SHP77 treated with DMSO at 0.1 percent for 48 hours (cell line): ENCODE data around the gene MRPL28.
"Not testable (repeated sequence)": the region's sequence is repeated elsewhere in the genome, so short reads cannot be mapped to it uniquely, and the experiment has no call there.

ENCODE experiments used
- DNase-seq: peaks from one replicate; lab custom pipeline; 2025; lab: John Stamatoyannopoulos, UW

MRPL28 gene

DNA sequence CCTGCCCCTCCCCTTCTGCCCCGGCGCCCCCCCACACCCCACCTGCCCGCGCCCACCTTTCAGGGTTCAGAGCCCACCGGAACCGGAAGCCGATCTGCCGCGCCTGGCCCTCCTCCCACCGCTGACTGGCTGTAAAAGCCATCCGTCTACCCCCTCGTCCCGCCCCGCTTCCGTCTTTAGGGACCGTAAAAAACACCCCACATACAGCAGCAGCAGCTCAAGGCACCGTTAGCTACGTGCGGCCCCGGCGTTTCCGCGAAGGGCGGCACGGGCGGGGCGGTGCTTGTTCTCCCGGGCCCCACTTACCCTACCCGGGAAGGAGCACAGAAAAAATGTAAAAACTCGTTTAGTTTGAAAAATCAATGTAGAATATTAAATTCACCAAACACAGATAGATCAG lies at the start of gene MRPL28:
Gene MRPL28 (minus strand): TSS at position 96 of the 400 bp plus-strand sequence. CDS start 320 bp downstream, outside the sequence.
- DNase-seq, result peak; percentile 81

DNA sequence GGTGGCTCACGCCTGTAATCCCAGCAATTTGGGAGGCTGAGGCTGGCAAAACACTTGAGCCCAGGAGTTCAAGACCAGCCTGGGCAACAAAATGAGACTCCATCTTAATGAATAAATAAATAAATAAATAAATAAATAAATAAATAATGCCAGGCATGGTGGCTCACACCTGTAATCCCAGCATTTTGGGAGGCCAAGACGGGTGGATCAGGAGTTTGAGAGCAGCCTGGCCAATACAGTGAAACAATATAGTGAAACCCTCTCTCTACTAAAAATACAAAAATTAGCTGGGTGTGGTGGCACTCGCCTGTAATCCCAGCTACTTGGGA lies 44.8 kb upstream of the MRPL28 start:
- not testable (repeated sequence) for DNase-seq

DNA sequence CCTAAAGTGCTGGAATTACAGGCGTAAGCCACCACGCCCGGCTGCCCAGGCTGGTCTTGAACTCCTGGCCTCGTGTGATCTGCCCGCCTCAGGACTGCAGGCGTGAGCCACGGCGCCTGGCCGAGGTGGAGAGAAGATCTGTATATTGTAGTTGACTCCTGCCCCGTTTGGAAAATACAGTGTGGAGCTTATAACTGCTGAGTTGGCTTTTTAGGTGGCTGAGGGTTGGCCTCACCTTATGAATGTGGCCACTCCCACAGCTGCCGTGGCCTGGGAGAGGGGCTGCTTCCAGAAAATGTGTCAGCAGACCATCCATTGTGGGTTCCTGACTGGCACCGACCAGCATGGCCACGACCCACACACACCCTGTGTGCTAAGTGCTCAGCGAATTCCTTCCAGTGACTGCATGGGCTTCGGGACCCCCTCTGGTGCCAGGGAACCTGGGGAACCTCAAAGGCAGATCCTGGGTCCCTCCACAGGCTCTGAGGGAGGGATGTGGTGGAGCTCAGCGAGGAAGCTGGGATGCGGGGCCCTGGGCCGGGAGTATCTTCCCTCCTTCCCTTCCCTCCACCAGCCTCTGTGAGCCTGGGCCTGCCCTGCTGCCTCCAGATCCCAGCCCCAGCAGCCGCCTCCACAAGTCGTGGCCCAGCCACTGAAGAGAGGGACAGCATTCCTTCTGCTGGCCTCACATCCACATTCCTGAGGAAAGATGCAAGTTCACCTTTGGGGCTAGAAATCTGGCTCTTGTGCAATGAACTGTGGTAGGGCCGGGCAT lies 44.2 kb upstream of the MRPL28 start:
- DNase-seq, result no peak

DNA sequence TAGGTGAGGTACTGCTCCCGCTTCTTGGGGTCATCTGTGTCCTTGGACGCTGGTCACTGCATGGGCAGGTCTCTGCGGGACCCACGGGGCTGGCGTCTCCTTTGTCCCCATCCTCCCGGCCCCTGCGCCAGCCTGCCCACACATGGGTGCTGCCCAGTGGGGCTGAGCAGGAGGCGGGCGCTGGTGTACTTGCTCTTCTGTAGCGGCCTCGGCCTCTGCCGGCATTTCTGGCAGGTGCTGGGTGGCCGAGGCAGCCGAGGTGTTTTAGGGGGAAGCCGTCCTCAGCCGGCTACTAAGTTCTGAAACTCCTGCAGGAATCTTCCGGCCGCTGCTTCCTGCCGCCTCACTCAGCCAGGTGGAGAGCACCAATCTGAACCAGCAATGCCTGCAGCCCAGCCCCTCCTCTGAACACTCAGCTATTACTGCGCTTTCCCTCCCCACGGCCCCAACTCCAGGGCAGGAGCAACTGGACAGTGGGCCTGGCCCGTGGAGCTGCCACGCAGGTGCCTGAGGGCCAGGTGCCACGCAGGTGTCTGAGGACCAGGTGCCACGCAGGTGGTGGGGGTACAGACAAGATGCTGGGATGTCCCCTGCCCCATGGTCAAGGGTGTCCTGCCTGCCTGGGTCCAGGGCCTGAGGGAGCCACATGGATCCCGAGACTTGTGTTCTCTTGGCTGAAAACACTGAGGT lies 41.4 kb upstream of the MRPL28 start:
- DNase-seq, result no peak

DNA sequence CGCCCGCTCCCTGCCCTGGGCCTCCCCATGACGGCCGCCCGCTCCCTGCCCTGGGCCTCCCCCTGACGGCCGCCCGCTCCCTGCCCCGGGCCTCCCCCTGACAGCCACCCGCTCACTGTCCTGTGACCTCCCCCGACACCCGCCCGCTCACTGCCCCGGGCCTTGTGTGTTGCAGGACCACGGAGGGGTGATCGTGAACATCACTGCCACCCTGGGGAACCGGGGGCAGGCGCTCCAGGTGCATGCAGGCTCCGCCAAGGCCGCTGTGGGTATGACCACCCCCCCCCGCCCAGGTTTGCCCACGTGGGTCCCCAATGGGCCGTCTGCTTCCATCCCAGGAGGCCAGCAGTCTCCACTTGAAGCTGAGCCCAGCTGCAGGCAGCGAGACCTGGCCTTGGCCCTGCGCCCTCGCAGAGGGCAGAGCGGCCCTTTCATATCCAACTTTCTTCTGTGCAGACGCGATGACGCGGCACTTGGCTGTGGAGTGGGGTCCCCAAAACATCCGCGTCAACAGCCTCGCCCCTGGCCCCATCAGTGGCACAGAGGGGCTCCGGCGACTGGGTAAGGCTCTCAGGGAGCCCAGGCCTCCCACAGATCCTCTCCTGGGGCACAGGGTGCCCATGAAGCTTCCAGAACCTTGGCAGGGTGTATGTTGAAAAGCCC lies 40.3 kb upstream of the MRPL28 start:
- no peak for DNase-seq

DNA sequence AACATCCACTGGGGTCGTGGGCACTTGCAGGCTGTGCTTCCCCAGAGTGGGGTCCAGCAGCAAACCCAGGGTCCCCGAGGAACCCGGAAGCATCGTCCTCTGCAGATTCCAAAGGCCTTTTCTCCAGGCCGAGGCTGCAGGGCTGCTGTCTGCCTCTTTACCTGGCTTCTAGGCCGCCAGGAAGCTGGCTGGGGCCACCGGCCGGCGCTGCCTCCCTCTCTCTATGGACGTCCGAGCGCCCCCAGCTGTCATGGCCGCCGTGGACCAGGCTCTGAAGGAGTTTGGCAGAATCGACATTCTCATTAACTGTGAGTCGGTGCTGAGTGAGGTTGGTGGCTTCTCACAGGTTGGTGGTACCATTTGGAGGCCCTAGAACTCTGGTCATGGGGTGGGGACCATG lies 36.9 kb upstream of the MRPL28 start:
- DNase-seq, result no peak

DNA sequence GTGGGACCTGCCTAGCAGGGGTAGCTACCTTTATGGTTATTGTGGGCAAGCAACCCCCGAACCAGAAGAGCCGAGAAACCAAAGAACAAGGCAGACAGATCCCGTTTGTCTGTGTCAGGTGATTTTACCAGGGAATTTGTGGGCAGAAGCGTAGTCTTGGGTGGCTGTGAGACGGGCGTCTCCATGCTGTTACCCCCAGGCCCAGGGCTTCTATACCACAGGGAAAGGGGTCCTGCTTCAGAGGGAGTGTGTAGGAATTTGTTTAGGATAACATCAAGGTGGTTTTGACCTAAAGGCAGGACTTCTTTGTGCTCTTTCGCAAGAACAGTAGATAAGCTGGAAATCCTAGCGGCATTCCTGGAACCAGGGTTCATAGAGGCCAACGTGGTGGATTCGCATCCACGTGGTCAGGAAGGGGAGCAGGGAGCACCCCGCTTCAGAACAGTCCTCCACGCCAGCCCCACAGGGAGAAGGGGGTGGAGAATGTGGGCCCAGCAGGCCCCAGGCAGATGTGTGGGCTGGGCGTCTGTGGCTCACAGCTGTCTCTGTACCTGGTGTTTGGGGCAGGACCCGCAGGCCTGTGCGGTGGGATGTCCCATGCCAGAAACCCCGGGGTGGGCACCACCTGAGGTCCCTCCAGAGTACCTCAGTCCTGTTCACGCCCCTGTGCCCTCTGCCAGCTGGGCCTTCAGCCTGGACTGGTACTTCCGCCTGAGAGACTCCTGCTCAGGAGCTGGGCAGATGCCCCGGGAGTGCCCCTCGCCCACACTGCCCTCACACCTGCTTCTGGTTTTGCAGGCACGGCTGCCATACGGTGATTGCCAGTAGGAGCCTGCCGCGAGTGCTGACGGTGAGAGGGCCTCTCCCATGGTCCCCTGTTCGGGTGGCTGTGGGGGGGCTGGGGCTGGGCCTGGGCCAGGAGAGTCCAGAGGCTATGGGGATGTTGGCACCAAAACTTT lies 35.5 kb upstream of the MRPL28 start:
- no peak for DNase-seq

DNA sequence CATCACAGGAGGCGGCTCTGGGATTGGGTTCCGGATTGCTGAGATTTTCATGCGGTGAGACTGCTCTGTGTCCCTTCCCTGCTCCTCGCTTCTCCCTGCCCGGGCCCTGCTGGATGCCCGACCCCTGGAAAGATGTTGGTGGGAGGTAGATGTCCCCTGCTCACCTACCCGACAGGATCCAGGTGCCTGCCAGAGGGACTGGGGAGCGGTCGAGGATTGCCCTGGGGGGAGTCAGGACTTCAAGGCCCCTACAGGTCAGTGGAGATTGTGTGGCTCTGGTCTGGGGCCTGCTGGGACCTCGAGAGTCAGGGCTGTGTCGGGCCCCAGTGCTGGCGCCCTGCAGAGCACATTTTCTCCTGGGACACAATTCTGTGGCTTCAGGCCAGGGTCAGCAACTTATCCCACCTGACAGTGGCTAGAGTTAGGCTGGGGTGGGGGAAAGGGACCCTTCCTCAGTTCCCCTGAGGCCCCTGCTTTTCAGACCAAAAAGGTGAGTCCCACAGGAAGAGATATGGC lies 34.7 kb upstream of the MRPL28 start:
- no peak for DNase-seq

DNA sequence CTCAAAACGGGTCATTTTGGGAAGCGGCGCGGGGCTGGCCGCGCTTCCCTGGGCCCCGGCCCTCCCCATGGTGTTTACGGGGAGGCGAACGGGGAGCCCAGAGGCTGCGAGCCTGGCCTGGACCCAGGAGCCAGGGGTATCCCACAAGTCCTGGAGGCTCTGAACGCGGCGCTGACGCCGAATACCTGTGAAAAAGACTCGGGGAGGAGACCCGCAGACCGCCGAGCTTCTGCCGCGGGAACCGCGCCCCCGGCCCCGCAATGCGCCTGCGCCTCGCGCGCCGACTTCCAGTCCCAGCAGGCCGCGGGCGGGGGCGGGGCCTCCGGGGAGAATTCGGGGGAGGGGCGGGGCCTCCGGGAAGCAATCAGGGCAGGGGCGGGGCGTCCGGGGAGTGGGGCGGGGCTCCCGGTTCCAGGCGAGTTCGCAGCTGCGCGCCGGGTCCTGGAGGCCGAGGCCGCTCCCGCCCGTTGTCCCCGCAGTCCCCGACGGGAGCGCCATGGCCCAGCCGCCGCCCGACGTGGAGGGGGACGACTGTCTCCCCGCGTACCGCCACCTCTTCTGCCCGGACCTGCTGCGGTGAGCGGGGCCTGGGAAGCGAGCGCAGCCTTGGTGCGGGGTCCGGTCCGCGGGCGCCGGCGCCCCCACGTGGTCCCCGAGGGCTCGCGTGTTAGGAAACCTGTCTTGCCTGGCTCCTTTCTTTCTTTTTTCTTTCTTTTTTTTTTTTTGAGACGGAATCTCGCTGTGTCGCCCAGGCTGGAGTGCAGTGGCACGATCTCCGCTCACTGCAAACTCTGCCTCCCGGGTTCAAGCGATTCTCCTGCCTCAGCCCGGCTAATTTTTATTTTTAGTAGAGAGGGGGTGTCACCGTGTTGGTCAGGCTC lies 31.4 kb upstream of the MRPL28 start, which contains the start of gene DECR2:
Gene DECR2 (plus strand): TSS at position 418 of the 881 bp plus-strand sequence. CDS start 79 bp downstream, at position 497.
- DNase-seq, result peak; percentile 49

DNA sequence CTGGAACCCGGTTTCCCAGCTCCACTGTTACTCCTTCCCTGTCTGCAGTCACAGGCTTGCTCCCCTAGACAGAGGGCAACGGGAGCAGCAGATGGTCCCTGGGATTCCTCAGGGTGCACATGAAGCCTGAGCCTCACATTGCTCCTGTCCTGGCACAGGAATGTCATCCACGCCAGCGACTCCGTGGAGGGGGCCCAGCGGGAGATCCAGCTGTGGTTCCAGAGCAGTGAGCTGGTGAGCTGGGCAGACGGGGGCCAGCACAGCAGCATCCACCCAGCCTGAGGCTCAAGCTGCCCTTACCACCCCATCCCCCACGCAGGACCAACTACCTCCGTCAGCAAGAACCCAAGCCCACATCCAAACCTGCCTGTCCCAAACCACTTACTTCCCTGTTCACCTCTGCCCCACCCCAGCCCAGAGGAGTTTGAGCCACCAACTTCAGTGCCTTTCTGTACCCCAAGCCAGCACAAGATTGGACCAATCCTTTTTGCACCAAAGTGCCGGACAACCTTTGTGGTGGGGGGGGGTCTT lies 29.8 kb upstream of the MRPL28 start:
- no peak for DNase-seq

DNA sequence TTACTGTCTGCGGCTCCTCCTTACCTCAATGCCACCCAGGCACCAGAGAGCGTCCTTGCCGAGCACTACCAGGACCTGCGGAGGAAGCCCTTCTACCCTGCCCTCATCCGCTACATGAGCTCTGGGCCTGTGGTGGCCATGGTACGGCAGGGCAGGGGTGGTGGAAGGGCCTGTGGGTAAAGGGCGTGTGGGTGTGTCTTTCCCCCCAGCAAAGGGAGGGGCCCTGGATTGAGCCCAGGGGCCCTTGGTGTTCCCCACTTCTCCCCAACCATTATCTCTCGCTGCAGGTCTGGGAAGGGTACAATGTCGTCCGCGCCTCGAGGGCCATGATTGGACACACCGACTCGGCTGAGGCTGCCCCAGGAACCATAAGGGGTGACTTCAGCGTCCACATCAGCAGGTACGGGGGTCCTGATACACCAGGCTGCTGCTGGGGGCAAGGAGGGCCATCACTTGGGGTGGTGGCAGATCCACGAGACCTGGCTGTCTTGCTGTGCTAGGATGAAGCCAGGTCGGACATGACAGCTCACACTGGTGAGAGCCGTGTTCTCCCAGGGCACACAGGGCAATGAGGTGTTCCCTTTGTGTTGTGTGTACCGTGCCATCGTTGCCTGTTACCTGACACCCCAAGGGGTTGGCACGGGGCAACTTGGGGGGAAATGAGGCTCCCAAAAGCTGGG lies 29.1 kb upstream of the MRPL28 start:
- no peak for DNase-seq

DNA sequence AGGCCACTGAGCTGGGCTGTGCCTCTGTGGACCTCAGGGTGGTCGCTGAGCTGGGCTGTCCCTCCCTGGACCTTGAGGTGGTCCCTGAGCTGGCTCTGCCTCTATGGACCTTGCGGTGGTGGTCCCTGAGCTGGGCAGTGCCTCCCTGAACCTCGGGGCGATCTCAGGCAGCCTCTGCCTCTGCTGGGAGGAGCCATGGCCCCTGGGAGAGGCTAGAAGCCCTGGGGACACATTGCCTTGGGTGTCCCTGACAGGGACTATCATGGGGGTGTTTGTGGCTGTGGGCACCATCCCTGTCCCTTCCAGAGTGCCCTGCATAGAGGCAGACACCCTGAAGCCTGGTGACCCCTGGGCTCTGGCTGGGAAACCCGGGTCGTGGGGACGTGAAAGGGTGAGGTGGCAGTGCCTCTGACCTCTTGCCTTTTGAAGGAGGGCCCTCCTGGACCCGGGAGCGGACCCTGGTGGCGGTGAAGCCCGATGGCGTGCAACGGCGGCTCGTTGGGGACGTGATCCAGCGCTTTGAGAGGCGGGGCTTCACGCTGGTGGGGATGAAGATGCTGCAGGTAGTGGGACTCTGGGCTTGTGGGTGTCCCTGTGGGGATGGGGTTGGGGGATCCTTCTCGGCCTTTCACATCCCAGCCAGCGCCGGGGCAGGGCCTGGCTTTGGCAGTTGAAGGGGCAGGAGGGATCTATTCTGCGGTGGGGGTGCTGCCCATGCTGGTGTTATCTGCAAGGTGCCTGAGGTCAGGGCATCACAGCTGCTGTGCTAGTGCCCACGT lies 28.4 kb upstream of the MRPL28 start:
- DNase-seq, result no peak

DNA sequence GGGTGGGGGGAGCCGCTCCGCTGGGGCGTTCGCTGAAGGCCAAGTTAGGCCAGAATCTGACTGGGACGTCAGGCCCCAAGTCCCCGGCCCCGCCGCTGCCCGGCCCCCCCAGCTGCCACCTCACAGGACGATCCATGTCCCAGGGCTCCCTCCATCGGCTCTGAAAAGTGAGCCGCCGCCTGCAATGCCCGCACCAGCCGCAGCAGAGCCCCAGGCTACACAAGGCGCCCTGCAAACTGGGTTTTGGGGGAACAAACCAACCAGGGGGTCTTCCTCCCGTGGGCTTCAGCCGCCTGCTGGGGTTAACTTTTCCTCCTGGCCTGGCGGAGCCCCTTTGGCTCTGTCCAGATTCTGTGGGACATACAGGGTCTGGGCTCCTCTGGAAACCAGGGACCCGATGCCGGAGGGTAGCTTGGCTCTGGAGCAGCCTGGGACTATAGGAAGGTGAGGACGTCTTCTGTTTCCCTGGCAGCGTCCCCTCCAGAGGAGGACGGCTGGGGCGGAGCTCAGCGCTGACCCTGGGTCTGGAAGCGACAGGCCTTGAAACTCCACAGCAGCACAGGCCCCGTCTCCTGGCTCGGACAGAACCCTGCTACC lies 27.5 kb upstream of the MRPL28 start:
- no peak for DNase-seq

DNA sequence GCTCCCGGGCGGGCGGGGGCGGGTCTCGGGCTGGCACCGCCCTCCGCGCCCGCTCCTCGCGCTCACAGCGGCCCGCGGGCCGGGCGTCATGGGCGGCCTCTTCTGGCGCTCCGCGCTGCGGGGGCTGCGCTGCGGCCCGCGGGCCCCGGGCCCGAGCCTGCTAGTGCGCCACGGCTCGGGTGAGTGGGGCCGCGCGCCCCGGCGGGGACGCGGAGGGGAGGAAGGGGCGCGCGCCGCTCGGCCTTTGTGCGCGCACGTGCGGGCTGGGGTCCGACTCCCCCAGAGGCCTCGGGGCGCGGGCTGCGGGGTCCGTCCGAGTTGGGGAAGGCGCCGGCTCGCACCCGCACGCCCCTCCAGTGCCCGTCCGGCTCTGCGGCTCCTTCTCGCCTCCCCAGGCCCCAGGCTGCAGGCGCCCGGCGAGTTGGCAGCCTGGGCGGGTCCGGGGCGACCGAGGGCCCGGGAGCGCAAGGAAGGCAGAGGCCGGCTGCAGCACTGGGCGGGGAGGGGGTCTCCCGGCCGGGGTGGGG lies 26.9 kb upstream of the MRPL28 start, which contains the start of gene NME4:
Gene NME4 (plus strand): TSS at position 65 of the 527 bp plus-strand sequence. CDS start 24 bp downstream, at position 89.
- DNase-seq, result no peak

DNA sequence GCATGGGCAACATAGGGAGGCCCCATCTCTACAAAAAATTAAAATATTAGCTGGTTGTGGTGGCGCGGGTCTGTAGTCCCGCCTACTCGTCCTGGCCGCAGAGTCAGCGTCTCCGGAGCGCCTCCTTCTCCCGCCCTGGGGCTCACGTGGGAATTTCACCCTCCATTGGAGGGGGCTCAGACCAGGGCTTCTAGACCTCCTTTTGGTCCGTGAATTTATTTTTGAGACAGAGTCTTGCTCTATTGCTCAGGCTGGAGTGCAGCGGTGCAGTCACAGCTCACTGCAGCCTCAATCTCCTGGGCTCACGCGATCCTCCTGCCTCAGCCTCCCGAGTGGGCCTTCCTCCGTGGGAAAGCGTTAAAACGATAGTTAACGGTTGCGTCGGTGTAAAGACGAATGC lies 26.3 kb upstream of the MRPL28 start:
- DNase-seq, result no peak

DNA sequence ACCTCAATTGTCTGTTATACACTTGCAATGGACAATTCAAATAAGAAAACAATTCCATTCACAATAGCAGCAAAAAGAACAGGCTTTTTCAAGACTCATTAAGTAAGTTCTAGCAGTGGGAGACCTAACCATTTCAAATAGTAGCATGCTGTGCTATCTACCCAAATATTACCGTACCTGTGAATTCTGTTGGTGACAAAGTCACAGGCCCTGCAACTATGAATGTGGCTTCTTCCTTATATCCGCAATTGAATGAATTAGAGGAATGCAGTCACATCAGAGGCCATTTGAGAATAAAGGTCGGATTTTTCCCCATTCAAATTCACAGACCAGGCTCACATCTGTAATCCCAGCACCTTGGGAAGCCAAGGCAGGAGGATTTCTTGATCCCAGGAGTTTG lies 25.9 kb upstream of the MRPL28 start:
- DNase-seq, result no peak

DNA sequence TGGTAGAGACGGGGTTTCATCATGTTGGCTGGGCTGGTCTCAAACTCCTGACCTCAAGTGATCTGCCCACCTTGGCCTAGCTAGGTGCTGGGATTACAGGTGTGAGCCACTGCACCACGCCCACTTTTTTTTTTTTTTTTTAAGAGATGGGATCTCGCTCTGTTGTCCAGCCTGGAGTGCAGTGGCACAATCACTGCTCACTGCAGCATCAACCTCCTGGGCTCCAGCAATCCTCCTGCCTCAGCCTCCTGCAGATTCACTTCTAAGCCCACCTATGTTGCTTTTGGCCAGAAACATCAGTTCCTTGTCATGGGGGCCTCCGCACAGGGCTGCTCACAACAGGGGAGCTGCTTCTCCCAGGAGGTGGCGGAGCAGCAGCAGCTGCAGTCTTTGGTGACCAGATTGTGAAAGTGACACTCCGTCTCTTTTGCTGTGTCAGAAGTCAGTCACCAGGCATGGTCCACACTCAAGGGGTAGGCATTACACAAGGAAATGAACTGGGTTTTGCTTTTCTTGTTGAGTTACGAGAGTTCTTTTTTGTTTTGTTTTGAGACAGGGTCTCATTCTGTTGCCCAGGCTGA lies 22.2 kb upstream of the MRPL28 start:
- DNase-seq, result no peak

DNA sequence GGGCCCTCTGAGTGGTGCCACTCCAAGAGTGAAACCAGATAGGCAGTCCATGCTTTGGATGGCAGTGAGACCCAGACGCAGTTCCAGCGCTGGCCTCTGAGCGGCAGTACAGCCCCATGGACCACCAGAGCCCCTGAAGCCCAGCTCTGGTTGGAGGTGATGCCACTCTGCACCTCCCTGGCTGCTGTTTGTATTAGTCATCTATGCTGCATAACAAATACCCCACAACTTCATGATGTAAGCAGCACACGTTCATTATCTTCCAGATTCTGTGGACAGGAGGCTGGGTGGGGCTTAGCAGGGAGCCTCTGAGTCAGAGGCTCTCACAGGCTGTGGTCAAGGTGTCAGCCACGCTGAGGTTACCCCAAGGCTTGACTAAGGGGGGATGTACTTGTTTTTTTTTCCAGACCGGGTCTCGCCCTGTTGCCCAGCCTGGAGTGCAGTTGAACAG lies 21.6 kb upstream of the MRPL28 start:
- peak; percentile 42 for DNase-seq
